ENCODE results near the gene RAB17.

DNA sequence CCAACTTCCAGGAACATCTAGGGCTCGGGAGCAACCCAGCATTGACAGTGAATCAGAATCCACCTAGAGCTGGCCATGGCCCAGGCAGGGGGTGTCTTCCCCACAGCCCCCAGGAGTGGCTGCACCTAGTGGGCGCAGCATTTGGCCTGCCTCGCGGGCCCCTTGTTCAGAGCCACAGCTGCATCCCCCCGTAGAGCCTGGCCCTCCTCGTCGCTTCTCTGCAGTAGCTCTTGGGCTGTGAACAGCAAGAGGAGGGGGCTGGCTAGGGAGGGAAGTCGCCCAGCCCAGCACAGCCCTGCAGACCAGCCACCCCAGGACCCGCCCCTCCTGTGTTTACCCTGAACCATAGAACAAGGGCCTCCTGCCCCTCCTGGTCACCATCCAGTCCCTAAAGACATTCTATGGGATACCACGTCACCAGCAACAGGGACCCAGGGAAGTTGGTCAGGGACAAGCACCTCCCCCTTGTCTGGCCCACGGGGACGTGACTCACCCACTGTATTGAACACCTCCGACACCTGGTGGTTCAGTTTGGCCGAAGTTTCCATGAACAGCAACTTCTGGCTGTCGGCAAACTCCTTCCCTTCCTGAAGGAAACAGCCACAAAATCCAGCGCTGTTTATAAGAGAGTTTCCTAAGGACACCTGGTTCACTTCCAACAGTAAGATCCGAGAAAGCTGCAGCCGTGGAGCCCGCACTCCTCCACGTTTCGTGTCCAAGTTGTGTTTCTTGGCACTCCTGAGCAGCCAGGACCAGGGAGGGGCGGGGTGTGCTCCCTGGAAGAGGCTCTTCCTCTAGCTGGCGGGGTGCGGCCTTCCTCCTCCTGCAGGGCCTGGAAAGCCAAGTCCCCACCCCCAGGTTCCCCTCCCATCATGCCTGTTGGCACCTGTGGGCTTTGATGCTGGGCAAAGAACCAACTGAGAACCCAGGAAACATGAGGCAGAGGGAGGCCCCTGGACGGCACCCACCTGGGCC is 15.4 kb downstream of the RAB17 start:
- TF ChIP-seq, protein P1, sequence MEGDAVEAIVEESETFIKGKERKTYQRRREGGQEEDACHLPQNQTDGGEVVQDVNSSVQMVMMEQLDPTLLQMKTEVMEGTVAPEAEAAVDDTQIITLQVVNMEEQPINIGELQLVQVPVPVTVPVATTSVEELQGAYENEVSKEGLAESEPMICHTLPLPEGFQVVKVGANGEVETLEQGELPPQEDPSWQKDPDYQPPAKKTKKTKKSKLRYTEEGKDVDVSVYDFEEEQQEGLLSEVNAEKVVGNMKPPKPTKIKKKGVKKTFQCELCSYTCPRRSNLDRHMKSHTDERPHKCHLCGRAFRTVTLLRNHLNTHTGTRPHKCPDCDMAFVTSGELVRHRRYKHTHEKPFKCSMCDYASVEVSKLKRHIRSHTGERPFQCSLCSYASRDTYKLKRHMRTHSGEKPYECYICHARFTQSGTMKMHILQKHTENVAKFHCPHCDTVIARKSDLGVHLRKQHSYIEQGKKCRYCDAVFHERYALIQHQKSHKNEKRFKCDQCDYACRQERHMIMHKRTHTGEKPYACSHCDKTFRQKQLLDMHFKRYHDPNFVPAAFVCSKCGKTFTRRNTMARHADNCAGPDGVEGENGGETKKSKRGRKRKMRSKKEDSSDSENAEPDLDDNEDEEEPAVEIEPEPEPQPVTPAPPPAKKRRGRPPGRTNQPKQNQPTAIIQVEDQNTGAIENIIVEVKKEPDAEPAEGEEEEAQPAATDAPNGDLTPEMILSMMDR (IDR thresholded peaks at IDR 0.05) = peak; percentile 13 to 45 (median 25)
- TF ChIP-seq POLR2A (IDR thresholded peaks at IDR 0.05) = no peak
- TF ChIP-seq POLR2AphosphoS5 (IDR thresholded peaks at IDR 0.05) = no peak
